ENCODE data around the gene PAEP.

Gene PAEP

DNA sequence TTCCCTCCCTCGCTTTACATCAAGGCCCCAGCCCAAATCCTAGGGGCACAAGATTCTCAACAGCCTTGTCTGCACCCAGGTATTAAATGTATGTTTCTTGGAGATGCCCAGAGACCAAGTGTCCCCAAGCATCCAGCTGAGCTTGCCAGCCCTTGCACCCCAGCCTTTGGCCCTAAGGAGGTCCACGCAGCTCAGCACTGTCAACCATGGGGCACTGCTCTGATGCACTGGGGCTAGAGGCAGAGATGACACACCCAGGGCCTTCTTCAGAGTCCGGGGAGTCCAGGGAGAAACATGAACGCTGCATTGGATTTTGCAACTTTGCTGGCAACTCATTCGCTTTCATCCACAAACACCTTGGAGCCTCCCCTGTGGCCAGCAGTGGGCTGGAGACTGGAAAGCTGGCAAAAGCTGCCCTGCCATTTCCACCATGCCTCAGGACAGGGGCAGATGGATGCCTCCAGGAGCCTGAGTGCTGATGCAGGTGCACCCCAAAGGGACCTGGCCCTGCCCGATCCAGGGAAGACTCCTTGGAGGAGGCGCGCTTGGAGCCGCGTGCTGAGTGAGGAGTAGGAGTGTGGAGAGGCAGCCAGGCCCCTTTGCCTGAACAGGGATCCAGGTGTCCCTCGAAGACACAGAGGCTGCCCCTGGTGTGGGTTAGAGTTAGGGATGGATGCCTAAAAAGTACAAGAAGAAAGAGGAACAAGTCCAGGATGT, 19.3 kb downstream of the PAEP start:
- DNase-seq = no peak

DNA sequence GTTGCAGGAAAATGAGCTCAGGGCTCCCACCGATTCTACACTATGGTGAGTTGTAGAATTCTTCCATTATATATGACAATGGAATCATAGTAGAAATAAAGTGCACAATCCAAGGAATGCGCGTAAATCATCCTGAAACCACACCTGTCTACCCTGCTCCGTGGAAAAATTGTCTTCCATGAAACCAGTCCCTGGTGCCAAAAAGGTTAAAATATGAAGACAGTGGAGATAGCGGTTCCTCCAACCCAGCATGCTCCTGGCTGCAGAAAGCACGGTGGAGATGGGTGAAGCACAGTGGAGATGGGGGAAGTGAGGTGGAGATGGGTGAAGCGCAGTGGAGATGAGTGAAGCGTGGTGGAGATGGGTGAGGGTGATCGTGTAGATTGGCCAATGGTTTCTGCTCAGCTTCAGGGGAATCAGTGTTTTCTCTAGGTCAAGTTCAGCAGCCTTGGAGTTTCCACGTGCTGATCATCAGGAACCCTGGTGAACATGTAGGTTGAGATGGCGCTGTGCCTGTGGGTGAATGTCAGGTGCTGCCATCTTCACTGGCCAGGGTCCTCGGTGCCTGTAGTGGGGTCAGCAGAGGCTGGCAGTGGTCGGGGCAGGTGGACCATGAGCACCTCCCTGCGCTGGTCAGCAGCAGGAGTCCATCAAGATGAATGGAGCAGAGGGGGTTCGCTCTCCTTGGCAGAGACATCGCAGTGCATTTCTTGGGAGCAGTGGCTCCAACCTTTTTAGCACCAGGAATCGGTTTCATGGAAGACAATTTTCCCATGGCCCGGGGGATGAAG, 20.3 kb downstream of the PAEP start:
- DNase-seq = no peak

DNA sequence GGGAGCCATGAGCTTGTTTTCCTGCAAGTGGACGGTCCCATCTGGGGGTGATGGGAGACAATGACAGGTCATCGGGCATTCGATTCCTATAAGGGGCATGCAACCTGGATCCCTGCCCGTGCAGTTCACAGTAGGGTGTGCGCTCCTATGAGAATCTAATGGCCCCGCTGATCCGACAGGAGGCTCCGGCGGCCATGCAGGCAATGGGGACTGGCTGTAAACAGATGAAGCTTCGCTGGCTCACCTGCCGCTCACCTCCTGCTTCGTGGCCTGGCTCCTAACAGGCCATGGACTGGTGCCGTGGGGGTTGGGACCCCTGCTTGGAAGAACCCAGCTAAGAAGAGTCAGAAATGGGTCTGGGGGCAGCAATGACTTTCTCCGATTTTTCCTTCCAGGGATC, 21.0 kb downstream of the PAEP start:
- no peak for DNase-seq

DNA sequence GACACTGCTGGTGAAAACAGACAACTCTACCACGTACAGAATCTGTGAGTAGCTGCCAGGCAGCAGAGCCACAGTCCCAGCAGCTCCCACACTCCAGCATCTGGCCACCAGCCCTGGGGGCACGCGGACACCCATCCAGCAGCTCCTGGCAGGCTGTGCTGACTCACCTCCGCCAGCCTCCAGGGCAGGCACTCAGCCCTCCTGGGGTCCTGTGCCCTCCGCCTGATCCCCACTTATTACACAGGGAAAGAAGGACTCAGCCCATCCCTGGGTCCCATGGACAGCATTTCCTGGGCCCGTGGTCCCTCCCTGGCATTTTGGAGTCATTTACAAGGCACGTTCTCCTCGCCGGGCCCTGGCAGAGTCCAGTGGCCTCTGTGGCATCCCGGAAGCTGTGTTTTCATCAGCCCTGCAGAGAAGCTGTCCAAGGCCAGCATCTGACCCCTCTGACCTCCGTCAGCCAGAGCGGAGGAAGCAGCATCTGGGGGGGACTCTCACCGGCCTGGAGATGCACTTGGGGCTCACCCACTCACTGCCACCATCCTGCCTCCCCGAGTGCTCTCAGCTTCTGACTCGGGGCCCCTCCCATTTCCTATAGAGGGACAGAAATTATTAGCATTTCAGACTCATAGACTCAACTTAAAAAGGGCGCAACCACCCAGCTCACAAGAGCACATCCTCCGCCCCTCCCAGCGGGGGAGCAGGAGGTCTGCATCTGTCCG, 21.6 kb downstream of the PAEP start:
- DNase-seq = no peak

DNA sequence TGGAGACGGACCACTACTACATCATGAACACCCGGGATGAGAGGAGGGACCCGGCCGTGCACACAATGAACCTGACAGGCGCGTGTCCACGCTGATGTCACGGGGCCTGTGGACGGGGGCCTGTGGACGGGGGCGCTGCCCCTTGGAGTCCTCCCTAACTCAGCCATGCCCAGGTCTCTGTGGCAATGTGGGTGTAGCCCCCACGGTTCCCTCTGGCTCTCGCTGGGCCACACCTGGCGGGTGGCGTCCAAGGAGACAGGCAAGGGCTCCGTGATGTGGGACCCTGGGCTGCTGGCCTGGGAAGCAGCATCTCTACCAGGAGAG, 22.1 kb downstream of the PAEP start:
- DNase-seq = no peak

DNA sequence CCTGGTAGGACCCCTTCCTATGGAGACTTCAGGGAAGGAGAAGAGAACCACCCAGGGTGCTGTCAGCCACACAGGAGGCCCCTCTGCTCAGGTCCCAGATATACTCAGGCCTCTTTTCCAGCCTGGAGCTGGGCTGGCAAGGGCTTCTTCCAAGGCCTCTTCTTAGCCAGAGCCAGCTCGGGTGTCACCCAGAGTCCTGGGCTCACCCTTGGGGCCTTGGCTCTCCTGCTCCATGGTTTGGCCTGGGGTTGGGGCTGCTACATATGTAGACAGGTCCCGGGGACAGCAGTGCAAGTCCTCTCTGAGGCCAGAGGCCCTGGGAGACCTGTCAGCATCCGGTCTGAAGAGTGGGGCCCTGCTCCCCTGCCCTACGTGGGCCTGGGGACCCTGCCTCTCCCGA, 22.8 kb downstream of the PAEP start:
- DNase-seq = no peak

DNA sequence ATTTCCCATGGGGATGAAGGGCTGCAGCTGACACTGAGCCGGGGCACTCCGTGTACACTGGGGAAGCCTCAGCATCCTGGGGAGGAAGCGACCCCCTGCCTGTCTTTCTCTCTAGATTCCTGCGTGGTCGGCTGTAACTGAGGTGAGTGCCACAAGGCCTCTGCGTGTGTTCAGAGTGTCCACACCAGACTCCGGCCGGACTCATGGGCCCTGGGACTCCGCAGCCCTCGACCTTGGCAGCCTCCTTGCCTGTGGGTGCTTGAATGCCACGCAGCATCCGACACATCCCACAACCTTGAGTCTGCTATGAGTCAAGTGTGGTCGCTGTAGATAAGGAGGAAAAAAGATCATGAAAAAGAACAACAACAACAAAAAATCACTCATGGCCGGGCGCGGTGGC, 23.4 kb downstream of the PAEP start:
- no peak for DNase-seq

DNA sequence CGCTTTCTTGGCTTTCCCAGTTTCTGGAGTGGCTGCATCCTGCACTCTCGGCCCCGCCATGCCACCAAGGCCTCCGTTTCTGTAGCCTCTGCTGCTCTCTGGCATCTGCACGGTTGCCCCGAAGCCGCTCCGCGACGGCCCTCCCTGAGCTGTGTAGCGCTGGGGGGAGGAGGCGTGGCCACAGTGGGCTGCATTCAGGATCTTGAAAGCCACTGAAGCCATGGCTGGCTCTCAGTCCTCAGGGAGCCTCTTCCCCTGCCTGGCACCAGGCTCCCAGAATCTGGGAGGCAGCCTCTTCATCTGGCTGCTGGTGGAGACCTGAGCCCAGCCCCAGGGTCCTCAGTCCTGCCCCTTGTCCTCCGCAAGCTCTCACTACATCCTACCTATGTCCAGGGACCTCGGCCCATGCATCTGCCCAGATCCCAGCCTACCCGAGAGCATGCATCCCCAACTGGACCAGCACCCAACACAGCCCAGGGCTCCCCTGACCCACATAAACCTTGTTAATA, 25.1 kb downstream of the PAEP start:
- no peak for DNase-seq

DNA sequence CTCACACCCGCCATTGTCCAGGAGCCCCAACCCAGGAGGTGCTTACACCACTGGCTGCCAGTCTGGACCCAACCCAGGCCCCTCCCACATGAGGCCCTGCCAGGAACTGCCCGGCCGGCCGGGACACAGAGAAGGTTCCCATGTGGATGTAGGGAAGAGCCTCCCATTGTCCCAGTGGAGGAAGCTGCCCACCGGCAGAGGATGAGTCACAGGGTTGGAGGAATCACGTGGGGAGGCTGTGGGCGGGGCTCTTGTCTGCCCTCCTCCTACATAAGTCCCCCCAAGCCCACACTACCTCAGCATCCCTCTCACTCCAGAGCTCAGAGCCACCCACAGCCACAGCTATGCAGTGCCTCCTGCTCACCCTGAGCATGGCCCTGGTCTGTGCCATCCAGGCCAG, 26.1 kb downstream of the PAEP start:
- DNase-seq = no peak

DNA sequence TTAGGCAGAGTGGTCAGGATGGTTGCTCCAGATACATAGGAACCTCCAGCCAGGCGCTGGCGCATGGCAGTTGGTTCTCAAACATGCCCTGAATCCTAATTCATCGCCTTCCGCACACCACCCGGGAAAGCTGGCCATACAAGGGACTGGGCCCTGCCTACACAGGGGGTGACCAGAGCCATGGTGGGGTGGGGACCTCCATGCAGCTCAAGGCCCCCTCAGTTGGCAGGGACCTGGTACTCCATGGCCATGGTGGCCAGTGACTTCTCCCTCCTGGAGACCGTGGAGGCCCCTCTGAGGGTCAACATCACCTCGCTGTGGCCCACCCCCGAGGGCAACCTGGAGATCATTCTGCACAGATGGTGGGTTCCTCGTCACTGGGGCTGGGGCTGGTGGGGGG, 26.8 kb downstream of the PAEP start:
- DNase-seq = no peak

DNA sequence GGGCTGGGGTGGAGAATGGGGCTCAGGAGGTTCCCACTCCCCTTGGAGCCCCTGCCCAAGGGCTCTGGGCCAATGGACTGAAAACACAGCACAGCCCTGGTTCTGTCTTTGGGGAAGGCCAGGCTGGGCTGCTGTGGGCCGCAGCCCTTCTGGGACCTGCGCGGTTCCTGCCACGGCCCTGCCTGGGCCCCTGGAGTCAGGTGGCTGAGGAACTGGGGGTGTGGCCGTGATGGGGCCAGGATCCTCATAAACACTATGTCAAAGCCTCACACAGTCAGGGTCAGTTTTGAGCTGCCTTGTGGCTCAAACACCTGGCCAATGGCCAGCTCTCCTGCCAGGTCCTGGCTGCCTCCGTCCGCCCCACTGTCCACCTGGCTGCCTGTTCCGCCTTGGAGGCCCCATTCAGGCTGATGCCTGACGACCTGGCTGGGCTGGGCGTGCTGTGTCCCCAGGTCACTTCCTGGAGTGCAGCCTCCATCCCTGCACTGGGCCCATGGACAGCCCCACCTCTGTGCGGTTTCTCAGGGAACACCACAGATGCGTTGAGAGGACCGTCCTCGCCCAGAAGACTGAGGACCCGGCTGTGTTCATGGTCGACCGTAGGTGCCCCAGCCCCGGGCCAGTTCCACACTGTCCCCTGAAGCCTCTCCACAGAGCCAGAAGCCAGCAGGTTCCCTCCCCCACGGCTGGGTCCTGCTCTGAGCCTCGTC, 27.5 kb downstream of the PAEP start:
- no peak for DNase-seq

DNA sequence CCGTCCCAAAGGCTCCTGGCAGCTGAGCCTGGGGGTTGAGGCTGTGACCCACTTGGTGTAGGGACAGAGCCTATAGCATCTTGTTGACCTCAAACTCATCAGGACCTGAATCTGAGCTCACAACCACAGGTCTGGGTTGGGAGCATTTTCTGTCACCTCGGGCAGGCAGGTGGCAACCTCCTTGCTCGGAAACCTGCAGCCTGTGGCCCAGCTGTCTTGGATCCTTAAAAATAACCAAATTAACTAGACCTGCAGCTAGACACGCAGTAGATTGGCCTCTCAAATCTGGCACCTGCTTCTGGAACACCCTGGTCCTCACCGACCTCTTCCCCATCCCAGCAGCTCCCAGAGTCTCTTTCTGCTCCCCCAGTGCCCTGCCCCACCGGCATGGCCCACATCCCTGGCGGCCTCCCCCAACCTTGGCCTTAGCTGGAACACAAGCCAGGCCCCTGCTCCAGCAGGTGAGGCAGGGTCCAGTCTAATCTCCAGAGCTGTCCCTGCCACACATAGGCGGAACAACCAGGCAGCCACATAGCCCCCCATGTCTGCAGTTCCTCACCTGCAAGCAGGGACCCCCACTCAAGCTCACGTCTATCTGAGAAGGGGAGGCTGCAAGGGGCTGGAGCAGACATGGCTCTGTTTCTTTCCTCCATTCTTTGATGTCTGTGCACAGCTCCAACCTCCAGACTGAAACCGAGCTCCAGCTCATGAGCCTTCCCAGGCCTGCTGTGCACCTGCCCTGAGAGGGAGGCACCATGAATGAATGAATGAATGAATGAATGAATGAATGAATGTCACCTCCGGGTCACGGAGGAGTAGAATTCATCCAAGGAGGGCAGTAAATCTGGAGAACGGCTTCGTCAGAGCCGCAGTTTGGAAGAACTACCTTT, 28.3 kb downstream of the PAEP start:
- no peak for DNase-seq

DNA sequence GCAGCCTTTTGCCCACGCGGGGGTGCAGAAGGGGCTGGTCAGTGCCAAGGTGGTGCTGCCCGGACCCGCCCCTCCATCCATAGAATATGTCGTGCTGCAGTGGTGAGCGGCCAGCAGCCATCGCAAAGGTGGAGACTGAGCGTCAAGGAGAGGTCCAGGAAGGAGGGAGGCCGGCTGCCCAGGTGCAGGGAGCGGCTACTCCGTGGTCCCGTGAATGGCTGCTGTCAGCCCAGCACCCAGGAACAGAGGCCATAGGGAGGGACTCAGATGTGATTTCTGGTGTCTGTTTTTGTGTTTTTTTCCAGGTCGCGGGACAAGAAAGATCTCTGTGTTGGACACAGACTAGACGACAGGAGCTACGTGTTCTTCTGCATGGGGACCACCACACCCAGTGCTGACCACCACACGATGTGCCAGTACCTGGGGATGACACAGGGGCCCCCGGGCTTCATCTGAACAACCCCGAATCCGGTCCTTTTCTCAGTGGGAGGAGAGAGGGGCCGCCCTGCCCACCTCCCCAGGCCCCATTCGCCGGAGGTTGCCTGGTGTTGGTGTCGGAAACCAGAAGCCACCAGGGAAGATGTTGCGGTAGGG, 29.0 kb downstream of the PAEP start:
- DNase-seq = no peak

DNA sequence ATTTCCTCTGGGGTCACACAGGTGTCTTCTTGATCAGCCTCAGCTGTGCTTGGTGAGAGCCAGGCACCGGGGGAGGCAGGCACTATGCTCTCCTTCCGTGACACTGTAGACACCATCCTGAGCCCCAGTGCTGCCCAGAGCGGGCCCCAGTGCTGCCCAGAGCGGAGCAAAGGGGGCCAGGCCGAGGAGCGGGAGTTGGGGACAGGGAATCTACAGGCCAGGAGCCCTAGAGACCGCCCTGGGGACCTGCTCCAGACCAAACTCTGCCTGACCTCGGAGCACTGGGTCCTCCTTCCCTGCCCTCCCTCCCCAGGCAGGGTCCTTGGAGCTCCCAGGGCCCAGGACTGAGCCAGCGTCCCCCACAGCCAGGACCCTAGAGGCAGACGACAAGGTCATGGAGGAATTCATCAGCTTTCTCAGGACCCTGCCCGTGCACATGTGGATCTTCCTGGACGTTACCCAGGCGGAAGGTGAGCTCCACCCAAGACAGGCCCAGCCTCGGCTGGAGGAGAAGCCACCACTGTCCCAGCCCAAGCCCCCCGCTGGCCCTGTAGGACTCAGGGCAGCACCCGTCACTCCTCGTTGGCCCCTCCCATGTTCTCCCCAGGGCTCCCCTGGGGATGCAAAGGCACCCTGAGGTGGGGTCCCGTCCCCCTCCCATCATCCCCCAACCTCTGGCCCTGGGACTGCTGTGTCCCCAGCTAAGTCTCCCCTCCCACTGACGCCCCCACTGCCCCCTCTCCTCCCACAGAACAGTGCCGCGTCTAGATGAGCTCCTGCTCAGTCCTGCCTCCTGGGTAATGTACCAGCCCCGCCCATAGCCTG, 30.2 kb downstream of the PAEP start:
- DNase-seq = no peak

DNA sequence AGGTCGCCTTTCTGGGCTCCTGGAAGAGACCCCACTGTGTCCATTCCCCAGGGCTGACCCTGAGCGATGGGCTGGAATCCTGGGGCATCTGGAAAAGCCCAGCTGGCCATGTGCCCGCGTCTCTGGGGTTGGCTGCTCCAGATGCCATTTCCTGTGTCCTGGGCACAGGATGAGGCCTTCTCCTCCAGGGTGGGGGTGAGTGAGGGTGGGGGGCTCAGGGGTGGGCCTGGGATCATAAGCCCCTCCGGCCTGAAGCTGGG, 30.7 kb downstream of the PAEP start:
- DNase-seq = no peak

DNA sequence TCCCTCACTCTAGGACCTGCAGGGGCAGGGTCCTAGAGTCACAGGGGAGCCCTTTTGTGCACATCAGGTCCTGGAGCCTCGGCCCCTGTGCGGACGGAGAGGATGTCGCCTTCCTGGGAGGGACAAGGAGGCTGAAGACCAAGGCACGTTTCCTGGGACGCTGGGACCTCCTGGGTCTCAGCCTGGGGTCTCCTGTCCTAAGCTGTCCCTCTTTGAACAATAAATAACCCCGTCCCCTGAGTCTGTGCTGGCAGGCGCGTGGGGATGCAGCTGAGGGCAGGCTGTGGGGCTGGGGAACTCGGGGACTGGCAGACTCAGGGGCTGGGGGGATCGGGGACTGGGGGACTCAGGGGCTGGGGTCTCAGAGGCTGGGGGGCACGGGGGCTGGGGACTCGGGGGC, 31.1 kb downstream of the PAEP start:
- no peak for DNase-seq

DNA sequence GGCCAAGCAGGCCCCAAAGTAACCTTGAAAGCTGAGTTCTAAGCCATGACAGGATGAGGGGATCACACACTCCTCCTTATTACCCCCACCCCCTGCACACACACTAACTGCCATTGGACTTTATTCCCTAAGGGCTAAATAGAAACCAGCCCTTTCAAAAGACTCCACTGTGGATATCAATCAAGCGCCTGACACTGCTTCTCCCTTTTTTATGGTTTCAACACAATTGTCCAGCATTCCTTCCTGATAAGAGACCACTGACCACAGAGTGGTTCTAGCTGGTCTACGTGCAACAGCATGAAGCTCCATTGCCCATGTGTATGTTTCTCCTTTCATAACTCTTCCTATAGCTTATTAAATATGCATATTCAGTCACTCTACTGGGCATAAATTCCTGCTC, 34.7 kb downstream of the PAEP start:
- no peak for DNase-seq

DNA sequence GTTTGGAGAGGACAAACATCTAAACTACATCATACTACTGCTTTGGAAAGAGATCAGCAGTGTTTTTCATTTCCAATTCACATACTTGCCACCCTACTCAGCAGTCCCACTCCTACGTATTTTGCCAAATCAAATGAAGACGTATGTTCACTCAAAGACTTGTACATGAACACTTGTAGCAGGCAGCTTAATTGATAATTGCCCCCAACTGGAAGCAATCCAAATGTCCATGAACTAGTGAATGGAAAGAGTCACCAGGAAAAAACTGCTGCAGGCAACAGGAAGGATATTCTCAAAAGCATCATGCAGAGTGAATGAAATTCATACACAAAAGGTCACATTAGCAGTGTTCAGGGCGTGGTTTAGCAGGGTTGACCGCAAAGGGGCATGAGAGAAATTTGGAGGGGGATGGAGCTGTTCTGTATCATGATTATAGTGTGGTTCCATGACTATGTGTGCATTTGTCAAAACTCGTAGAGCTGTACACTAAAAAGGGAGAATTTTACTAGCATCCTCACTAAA, 38.8 kb downstream of the PAEP start:
- no peak for DNase-seq

DNA sequence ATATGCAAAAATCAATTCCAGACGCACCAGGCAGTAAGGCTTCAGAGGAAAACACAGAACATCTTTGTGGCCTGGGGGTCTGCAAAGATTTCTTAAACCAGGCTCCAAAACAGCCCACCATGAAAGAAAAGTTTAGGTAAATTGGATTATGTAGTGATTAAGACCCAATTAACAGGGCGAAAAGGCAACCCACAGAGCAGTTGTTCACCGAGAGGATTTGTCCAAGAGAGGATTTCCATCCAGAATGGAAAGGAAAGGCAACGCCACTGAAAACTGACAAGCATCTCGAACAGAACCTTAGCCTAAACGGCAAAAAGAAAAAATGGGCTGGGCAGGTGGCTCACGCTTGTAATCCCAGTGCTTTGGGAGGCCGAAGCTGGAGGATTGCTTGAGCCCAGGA, 40.4 kb downstream of the PAEP start:
- DNase-seq = no peak

DNA sequence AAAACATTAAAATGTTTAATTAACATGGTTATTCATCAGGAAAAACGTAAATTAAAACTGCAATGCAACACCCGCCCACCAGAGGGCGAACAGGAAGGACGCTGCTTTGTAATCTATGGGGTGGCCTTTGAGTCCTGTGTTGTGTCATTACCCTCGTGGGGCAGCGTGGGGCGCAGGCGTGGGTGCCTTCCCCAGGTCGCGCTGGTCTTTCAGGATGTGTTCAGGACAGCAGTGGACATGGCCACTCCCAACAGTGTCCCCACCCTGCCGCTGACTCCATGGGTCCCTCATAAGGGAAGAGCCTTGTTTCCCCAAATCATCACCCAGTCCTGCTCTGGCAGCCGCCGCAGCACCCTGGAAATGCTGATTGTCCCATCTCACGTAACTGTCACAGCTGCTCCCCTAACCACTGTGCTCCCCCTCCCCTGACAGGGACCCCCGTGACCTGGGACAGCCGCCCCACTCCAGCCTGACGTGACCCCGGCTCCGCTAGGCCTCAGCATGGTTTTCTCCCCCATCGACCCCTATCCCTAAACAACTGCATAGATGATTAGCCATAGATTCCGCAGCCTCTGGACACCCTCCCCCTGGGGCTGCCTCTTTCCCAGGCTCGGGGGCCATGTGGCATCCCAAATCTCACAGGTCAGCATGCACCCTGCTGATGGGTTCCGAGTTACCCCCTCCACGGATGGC, 41.4 kb downstream of the PAEP start:
- peak; percentile 31 for DNase-seq

Data from inflammatory macrophage treated with lipopolysaccharide for 4 hours (primary cell).